GM12892 (cell line): ENCODE measurements around the gene TCEA2.

Experiments
- DNase-seq: peaks from one replicate; pipeline ENCODE4 v3.0.0; 2011; ENCODE audit not compliant: insufficient read length
- FAIRE-seq: peaks from 2 replicates; lab custom pipeline; 2011; peaks lifted over from hg19 to GRCh38; lab: Jason Lieb, UNC
- POLR2A ChIP-seq: IDR thresholded peaks from 2 replicates; pipeline ENCODE4 v1.6.1; 2011; ENCODE audit warnings: low read depth, low read length, control low read depth
- POLR2AphosphoS5 ChIP-seq: IDR thresholded peaks from 2 replicates; pipeline ENCODE4 v1.6.1; 2011; ENCODE audit warnings: low read depth, low read length, control low read depth
- TAF1 ChIP-seq: IDR thresholded peaks from 2 replicates; pipeline ENCODE4 v1.6.1; 2011; ENCODE audit warnings: low read depth, mild to moderate bottlenecking, control low read depth, low read length, borderline replicate concordance

Gene TCEA2

DNA sequence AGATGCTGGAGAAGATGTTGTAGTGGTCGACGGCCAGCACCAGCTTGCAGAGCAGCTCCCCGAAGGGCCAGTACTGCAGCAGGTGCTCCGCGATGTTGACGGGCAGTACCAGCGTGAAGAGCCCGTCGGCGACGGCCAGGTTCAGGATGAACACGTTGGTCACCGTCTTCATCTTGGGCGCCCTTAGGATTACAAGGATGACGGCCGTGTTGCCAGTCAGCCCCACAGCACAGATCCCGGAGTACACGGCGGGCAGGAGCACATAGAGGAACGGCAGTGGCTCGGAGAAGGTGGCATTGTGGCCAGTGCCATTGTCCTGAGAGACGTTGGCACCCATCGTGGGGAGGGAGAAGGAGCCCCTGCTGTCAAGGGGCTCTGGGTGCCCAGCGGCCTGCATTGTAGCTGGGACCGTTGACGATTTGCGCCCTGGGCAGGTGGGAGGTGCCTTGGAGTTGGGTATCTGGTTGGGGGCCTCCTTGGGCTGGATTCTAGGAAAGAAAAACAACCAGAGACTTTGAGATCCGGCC lies 43.5 kb downstream of the TCEA2 start:
- FAIRE-seq: no peak
- no peak for DNase-seq
- TF ChIP-seq TAF1: no peak
- no peak for TF ChIP-seq POLR2A
- no peak for TF ChIP-seq POLR2AphosphoS5

DNA sequence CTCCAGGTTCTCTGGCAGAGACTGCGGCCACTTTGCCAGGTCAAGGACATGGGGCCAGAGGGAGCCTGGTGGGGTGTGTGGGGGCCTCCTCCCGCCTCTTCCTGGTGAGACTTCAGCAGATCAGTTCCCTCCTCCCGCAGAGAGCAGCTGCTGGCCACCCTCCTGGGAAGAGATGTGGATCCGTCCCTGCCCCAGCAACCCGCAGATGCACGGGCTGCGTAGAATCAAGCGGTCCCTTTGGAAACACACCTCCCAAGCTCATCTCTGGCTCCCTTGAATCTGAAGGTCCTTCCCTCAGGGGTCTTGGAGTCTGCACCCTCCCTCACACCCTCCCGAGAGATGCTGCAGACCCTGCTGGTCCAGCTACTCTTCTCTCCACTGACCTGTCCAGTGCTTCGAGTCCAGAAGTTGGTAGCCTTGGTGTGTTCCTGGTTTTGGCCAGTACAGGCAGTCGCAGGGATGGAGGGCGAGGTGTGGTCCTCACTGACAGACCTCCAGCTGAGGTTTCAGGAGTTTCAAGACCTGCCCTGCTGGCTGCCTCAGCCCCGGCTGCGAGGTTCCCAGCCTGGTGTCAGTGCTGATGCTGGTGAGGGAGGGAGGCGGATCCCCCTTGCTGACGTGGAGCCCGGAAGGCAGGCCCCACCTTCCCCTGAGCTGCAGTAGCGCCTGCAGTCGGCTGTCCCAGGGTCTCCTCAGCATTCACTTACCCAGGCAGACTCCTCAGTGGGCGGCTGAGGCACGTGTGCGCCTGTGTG lies 44.2 kb downstream of the TCEA2 start, which contains the start of gene NPBWR2:
Gene NPBWR2 (minus strand): TSS at position 585 of the 755 bp plus-strand sequence. CDS start 734 bp downstream, outside the sequence.
- FAIRE-seq (no peak), DNase-seq (no peak)
- TF ChIP-seq POLR2AphosphoS5 (no peak), TAF1 (no peak), POLR2A (no peak)

DNA sequence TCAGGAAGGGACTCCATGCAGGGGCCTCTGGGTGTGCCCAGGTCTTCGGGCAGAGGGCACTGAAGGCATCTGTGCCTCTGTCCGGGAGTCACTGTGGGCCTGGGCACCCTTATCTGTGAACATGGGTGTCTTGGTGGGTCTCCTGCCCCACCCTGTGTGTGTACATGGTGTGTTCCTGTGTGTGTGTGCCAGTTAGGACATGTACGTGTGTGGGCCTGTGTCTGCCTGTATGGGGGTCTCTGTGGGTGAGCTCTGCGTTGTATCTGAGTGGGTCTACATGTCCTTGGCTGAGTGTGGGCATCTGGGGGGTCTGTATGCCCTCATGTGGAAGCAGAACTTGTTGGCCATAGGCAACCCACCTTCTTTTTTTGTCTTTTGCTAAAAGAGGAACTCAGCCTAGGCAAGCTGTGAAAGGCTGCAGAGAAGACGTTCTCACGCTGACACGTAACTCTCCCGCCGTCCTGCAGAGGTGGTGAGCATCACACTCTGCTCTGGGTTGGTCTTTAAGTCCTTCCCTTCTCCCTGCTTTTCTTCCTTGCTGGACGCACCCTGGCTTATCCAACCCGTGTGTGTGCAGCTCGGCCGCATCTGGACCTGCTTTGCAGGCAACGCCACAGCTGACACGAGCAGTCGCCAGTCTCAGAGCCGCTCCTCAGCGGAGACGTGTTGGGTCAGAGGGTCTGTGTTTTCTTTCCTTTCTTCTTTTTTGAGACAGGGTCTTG lies 44.9 kb downstream of the TCEA2 start:
- FAIRE-seq: no peak

DNA sequence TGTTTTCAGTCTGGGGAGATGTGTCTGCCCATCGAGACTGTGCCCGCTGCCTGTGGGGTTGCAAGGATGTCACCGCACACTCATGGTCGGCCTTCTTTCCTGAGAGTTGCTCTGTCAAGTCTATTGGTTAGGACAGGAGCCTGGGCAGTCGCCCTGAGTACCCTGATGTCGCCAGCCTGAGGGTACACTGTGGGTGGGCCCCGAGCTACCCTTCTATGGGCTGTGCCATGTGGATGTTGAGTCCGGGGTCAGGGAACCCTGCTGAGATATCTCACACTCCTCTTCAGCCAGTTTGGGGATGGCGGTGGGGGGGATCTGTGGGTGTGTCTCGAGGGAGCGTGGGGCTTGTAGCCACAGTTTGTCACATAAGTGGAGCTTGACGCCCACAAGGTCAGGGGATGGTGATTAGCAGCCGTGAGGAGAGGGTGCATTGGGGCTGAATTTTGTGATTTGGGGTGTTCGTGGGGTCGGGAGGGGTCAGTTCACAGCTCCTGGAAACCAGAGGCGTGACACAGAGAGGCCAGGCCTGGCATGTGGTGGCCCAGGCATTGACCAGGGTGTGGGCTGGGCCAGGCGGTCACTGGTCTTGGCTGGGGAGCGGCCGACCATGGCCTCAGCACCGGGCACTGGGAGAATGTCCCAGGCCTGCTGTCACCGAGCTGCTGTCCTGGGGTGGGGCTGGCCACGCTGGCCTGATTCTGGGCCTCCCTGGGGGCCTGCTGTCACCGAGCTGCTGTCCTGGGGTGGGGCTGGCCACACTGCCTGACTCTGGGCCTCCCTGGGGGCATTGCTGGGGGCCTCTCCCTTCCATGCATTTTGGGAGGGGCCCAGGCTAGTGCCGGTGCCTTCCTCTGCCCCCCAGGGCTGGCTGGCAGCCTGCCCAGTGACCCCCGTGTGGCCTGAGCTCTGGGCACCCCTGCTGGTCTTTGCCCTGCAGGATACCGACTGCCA lies 46.0 kb downstream of the TCEA2 start:
- no peak for FAIRE-seq
- no peak for DNase-seq
- TF ChIP-seq POLR2AphosphoS5 (no peak), TAF1 (no peak), POLR2A (no peak)

More for the DNA sequence above, 44.9 kb downstream of the TCEA2 start:
- no peak for DNase-seq
- no peak for TF ChIP-seq POLR2AphosphoS5
- TF ChIP-seq POLR2A: no peak
- TF ChIP-seq TAF1: no peak

DNA sequence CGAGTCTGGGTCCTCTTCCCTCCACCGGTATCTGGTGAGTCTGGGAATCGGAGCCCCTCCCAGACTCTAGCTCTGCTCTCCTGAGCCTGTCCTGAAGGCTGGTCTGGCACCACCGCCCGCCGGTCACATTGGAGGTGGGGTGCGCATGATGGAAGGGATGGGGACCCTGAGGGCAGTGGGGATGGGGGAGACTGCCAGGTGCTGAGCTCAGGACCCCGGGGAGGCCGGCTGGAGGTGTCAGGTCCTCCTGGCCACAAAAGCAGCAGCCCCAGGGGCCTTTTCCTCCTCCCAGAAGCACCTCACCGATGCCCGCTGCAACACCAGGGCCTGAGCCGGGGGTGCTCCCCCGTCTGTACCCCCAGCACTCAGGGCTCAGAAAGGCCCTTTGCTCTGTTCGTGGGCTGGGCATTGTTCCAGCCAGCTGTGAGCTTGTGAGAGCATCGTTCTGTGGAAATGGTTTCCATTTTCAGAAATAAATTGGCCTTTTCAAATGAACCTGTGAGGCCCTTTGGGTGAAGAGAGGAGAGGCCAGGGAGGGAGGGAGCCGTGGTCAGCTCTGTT lies 46.9 kb downstream of the TCEA2 start:
- DNase-seq: no peak
- no peak for FAIRE-seq
- TF ChIP-seq TAF1: no peak
- TF ChIP-seq POLR2A: no peak
- TF ChIP-seq POLR2AphosphoS5: no peak

- TF ChIP-seq TAF1: no peak
- no peak for TF ChIP-seq POLR2A
- no peak for TF ChIP-seq POLR2AphosphoS5
- DNase-seq: no peak
- FAIRE-seq: no peak
Observed at GRCh38 chr20:64110411-64111068, 47.5 kb downstream of the TCEA2 start.

- no peak for TF ChIP-seq POLR2AphosphoS5
- TF ChIP-seq POLR2A: no peak
- no peak for TF ChIP-seq TAF1
- DNase-seq: no peak
- FAIRE-seq: no peak
Observed at GRCh38 chr20:64111841-64112641, 49.0 kb downstream of the TCEA2 start.

GRCh38 chr20:64112691-64113443 lies 49.9 kb downstream of the TCEA2 start:
- no peak for FAIRE-seq
- TF ChIP-seq POLR2AphosphoS5: no peak
- TF ChIP-seq POLR2A: no peak

GRCh38 chr20:64113444-64113775 lies 50.4 kb downstream of the TCEA2 start:
- FAIRE-seq (no peak), DNase-seq (no peak)
- TF ChIP-seq POLR2A: no peak
- TF ChIP-seq POLR2AphosphoS5: no peak
- TF ChIP-seq TAF1: no peak

More at GRCh38 chr20:64112691-64113443, 49.9 kb downstream of the TCEA2 start:
- no peak for DNase-seq
